H1 (cell line): ENCODE measurements around the gene LY6G6F. TPM values are rescaled to one million over a fixed set of nuclear protein-coding genes. Genes with fewer than 3 reads are reported as not detected.

Experiments used
- CHD1 ChIP-seq: IDR thresholded peaks from 2 replicates; pipeline ENCODE4 v1.6.1; 2012; ENCODE audit warnings: low read depth, low read length, improper control_type of control experiment
- CHD7 ChIP-seq: fragments of 300-600 bp; sonication (generic); IDR thresholded peaks from 2 replicates; pipeline ENCODE4 v1.7.1; 2012; ENCODE audit warnings: low read length, moderate library complexity, mild to moderate bottlenecking, inconsistent platforms; ENCODE audit not compliant: insufficient replicate concordance
- EGR1 ChIP-seq: IDR thresholded peaks from 2 replicates; pipeline ENCODE4 v1.6.1; 2011; ENCODE audit warnings: low read depth, low read length, borderline replicate concordance
- GTF2F1 ChIP-seq: IDR thresholded peaks from 2 replicates; pipeline ENCODE4 v1.6.1; 2012; ENCODE audit warnings: low read depth, low read length, improper control_type of control experiment, borderline replicate concordance
- KDM5A ChIP-seq: fragments of 200-600 bp; IDR thresholded peaks from 2 replicates; pipeline ENCODE4 v1.7.1; 2012; ENCODE audit warnings: mild to moderate bottlenecking, low read length, inconsistent platforms, mixed read lengths
- SIN3A ChIP-seq, 2 experiments: IDR thresholded peaks in 1 of 2; conservative IDR thresholded peaks in 1 of 2; 2 replicates each; pipeline ENCODE4 v1.6.1; 2011 to 2012; ENCODE audit warnings: low read length in 2 of 2, improper control_type of control experiment in 1 of 2, low read depth in 1 of 2, mild to moderate bottlenecking in 1 of 2
- SRF ChIP-seq: IDR thresholded peaks from 2 replicates; pipeline ENCODE4 v1.6.1; 2011; ENCODE audit warnings: mild to moderate bottlenecking, low read depth, low read length, moderate library complexity
- SUZ12 ChIP-seq: fragments of 200-600 bp; sonication (generic); IDR thresholded peaks from 2 replicates; pipeline ENCODE4 v1.6.1; 2012; ENCODE audit warnings: mild to moderate bottlenecking, inconsistent platforms, low read length, moderate library complexity, mixed read lengths
- polyA plus RNA-seq, 7 experiments: library from polyadenylated mRNA; depleted of rRNA in 3 of 7; stranded (reverse) in 5 of 7; unstranded in 2 of 7; fragments of >200 nt in 5 of 7; fragments of 200-250 nt in 2 of 7; gene quantifications; 1 replicate in 5 of 7; 2 replicates in 1 of 7; 4 replicates in 1 of 7; pipeline versions ENCODE4 v1.2.1 to v1.2.3, GENCODE V29; 2011 to 2013; ENCODE audit warnings: missing spikeins in 2 of 7, mixed read lengths in 2 of 7
- total RNA-seq: library from RNA; stranded (reverse); fragmentation: NEBNext Ultra II Directional; extraction: Animal tissue kit (Norgen Biotek cat#: 25700); gene quantifications from 2 replicates; pipeline ENCODE4 v1.2.1, GENCODE V29; 2021
- TF ChIP-seq, protein P1 (sequence below): IDR thresholded peaks from 2 replicates; pipeline ENCODE4 v1.6.1; 2011; ENCODE audit warnings: low read depth, mild to moderate bottlenecking, low read length; ENCODE audit not compliant: insufficient read depth

The LY6G6F gene
- total and polyA plus RNA-seq, 2 of the 8 experiments (the other 6 are each of a cell fraction or from before 2014, with no cell fraction given) = not detected

DNA sequence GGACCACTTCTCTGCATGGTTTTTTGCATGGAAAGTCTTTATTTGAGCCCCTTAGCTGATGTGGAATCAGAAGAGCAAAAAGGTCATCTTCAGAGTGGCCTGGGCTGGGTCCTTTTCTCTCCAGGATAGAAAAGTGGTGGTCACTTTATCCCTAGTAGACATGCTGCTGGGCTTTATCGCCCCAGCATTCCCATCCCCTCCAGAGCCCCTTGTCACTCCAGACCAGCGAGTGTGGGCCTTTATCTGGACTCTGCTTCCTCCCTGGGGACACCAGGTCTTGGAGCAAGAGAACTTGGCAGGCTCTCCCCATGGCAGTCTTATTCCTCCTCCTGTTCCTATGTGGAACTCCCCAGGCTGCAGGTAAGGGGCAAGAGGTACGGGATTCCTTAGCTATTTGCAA is at the start of gene LY6G6F (continued):
- TF ChIP-seq CHD7 = no peak
- TF ChIP-seq, protein P1, sequence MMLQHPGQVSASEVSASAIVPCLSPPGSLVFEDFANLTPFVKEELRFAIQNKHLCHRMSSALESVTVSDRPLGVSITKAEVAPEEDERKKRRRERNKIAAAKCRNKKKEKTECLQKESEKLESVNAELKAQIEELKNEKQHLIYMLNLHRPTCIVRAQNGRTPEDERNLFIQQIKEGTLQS = no peak
- TF ChIP-seq GTF2F1 = no peak
- TF ChIP-seq EGR1 = no peak
- no peak for TF ChIP-seq SIN3A (conservative IDR thresholded peaks at IDR 0.05 in 1 of 2, IDR thresholded peaks at IDR 0.05 in 1 of 2; ENCODE audit: low read depth in 1 of 2, low read length in 2 of 2)
- no peak for TF ChIP-seq SUZ12
- TF ChIP-seq KDM5A = no peak
- TF ChIP-seq CHD1 = no peak
- no peak for TF ChIP-seq SRF
